Neural cell (in vitro differentiated cells): ENCODE data around the gene TNK2. TPM values are rescaled to one million over a fixed set of nuclear protein-coding genes. Genes with fewer than 3 reads are reported as not detected.

Experiments
- polyA plus RNA-seq: library from polyadenylated mRNA; depleted of rRNA; stranded (reverse); fragments of >200 nt; gene quantifications from 2 replicates; pipeline ENCODE4 v1.2.3, GENCODE V29; 2014
- small RNA-seq, 3 experiments: library from RNA; depleted of rRNA; stranded (forward); fragments of <200 nt; gene quantifications; one replicate each; pipeline ENCODE3, GENCODE V24; 2012

Gene TNK2
- polyA plus RNA-seq, 1 donor from 2014 or later = 16.3 TPM

Small RNAs within 50 kb of the gene (small RNA-seq; reads per million reads assigned to genes)
- gene MIR6829 (0 reads per million in 3 experiments), gene RNU2-11P (0 reads per million in 3 experiments)

Other genes starting within 250 kb of the TNK2 start
- 1.8 and 3.0 TPM in 2 replicates for gene MUC20, start 187.6 kb downstream of the TNK2 start, polyA plus RNA-seq
- not detected in 2 replicates for gene MUC4, start 96.6 kb downstream of the TNK2 start, polyA plus RNA-seq
- 71.3 and 82.7 TPM in 2 replicates for gene TFRC, start 173.5 kb upstream of the TNK2 start, polyA plus RNA-seq